ENCODE results near the gene MBD5.

GRCh38 chr2:148527488-148528340, 506.8 kb downstream of the MBD5 start:
- no peak for TF ChIP-seq CTCF (IDR thresholded peaks at IDR 0.05)
- no peak for TF ChIP-seq HDAC2 (IDR thresholded peaks at IDR 0.05)
- no peak for TF ChIP-seq POLR2A (IDR thresholded peaks at IDR 0.05; ENCODE audit: low read length)

Data from A549 (cell line).